Uterine smooth muscle cell (primary cell): Measurements from ENCODE around the gene PREPL. TPM values are rescaled to one million over a fixed set of nuclear protein-coding genes. Genes with fewer than 3 reads are reported as not detected.

Experiments
- total RNA-seq: library from RNA; depleted of rRNA; stranded (reverse); fragments of >200 nt; gene quantifications from 2 replicates; pipeline ENCODE4 v1.2.3, GENCODE V29; 2014

PREPL gene
- 41.3 and 64.0 TPM in 2 replicates for total RNA-seq

DNA sequence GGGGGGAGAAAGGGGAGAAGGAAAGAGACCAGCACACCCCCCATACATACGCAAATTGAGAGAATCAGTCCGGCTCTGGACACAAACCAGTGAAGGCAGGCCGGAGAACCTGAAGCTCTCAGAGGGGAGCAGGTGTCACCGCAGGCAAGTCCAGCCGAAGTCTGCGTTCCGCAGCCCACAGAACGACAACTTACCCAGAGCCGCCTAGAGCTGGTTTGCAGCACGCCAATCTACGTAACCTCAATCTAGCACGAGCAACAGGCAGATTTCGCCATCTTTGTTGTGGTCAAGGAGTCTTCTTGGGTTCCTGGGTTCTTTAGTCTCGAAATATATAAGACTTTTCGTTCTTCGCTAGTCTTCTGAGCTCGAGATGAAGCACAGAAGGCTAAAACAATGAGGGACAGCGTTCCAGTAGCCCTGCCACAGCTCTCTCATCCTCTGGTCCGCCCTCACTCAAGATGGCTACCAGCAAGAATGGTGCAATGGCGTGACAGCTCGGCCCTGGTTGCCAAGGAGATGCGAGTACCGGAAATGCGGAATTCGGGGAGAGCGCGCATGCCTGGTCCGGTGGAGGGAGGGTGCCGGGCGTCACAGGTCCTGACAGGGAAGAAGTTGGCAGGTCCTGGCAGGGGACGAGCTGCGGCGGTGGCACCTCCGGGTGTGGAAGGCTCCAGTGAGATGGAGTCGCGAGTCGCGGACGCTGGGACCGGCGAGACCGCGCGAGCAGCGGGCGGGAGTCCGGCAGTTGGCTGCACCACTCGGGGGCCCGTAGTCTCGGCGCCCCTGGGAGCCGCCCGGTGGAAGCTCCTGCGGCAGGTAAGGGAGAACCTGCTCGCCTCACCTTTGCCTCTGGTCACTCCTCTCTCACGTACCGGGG is at the start of gene PREPL, which contains the start of gene CAMKMT:
PREPL (minus strand) TSS at position 165 of the 877 bp plus-strand sequence. CDS start 15,152 bp downstream, outside the sequence.
CAMKMT (plus strand) TSS at position 618 of the 877 bp plus-strand sequence.

Other genes starting within 250 kb of the PREPL start
- 35.1 and 40.6 TPM in 2 replicates for gene PPM1B, start 192.6 kb downstream of the PREPL start, total RNA-seq
- not detected in 2 replicates for gene SLC3A1, start 86.0 kb downstream of the PREPL start, total RNA-seq
- 7.1 and 7.6 TPM in 2 replicates for gene CAMKMT, start 453 bp upstream of the PREPL start, total RNA-seq